NCI-H446 (cell line): ENCODE results near the gene SPEM3.

Experiments
- DNase-seq, 2 experiments: peaks; one replicate each; lab custom pipeline; 2025; lab: John Stamatoyannopoulos, UW

The SPEM3 gene

GRCh38 chr17:7421186-7421585 is 7.5 kb upstream of the SPEM3 start:
- DNase-seq = no peak

- no peak for DNase-seq
Observed at GRCh38 chr17:7423679-7424078, 5.0 kb upstream of the SPEM3 start.

- no peak for DNase-seq
Observed at GRCh38 chr17:7425316-7425715, 3.3 kb upstream of the SPEM3 start, which contains the start of gene SPEM2. Gene SPEM2, plus strand, starts transcription at chr17:7425616. Its CDS starts 73 bp downstream, at chr17:7425689.

GRCh38 chr17:7425756-7426155 is 2.9 kb upstream of the SPEM3 start:
- no peak for DNase-seq

GRCh38 chr17:7426203-7426863 is 2.3 kb upstream of the SPEM3 start:
- no peak for DNase-seq

GRCh38 chr17:7426896-7427489 is 1.7 kb upstream of the SPEM3 start:
- no peak for DNase-seq

GRCh38 chr17:7427549-7427948 is 1.1 kb upstream of the SPEM3 start:
- no peak for DNase-seq

GRCh38 chr17:7429722-7430121 is 1.1 kb downstream of the SPEM3 start:
- no peak for DNase-seq

GRCh38 chr17:7431231-7431630 is 2.6 kb downstream of the SPEM3 start:
- DNase-seq = no peak

GRCh38 chr17:7432296-7432695 is 3.6 kb downstream of the SPEM3 start:
- no peak for DNase-seq

GRCh38 chr17:7435676-7436555 is 7.3 kb downstream of the SPEM3 start:
- peak in 1 of 2 experiments; percentile 34 for DNase-seq

GRCh38 chr17:7436556-7437368 is 8.1 kb downstream of the SPEM3 start:
- peak; percentile 28 to 81 for DNase-seq

GRCh38 chr17:7437369-7437863 is 8.8 kb downstream of the SPEM3 start:
- DNase-seq = no peak

- DNase-seq = no peak
Observed at GRCh38 chr17:7437950-7438614, 9.4 kb downstream of the SPEM3 start.

GRCh38 chr17:7438656-7439460 is 10.2 kb downstream of the SPEM3 start:
- no peak for DNase-seq

GRCh38 chr17:7439462-7440112 is 10.9 kb downstream of the SPEM3 start, which contains the start of gene FGF11:
Gene FGF11, plus strand, starts transcription at chr17:7439512. Its CDS starts 109 bp downstream, at chr17:7439621.
- DNase-seq = no peak

GRCh38 chr17:7440113-7440833 is 11.6 kb downstream of the SPEM3 start:
- peak; percentile 57 to 72 for DNase-seq

- peak in 1 of 2 experiments; percentile 67 for DNase-seq
Observed at GRCh38 chr17:7440834-7441195, 12.2 kb downstream of the SPEM3 start.

GRCh38 chr17:7441266-7441665 is 12.6 kb downstream of the SPEM3 start:
- no peak for DNase-seq
